ENCODE results near the gene RPN1. TPM values are rescaled to one million over a fixed set of nuclear protein-coding genes. Genes with fewer than 3 reads are reported as not detected.
"Not testable (repeated sequence)": the region's sequence is repeated elsewhere in the genome, so short reads cannot be mapped to it uniquely, and the experiment has no call there.

Gene RPN1
- total RNA-seq, 2 donors from 2014 or later: 126 to 133 TPM

DNA sequence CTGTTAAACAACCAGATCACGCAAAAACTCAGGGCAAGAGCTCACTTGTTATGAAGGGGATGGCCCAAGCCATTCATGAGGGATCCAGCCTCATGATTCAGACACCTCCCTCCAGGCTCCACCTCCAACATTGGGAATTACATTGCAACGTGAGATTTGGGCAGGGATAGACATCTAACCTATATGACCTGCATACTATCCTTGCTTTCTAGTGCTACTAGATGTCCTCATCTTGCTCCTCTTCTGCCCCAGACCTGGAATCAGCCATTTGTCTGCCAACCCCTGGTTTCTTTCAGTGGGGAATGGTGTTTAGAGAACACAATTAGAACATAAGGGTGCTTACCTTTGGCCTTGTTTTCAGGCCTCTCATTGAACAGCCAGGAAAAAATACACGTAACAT, 63.2 kb downstream of the RPN1 start:
- intact Hi-C loops (cut with DNase I): loop anchor here (10.0 kb wide), 2 partner anchors 163 to 293 kb away; no protein-coding TSS in a partner anchor
- ATAC-seq: no peak
- H3K36me3 ChIP-seq (replicated peaks in 1 of 2; ENCODE audit: insufficient read depth in 1 of 2, low read depth in 2 of 2): no peaks in the 10 kb centered on the region
- WGBS, 2 donors: 87 to 92% methylated on average over 3 of the region's 3 CpGs
- no peak for DNase-seq
- H3K27me3 ChIP-seq: no peaks in the 10 kb centered on the region
- H3K4me3 ChIP-seq: no peak overlapping the region
- no peaks in the 10 kb centered on the region for H3K4me1 ChIP-seq
- no peak for TF ChIP-seq CTCF (IDR thresholded peaks at IDR 0.05)
- no peak for TF ChIP-seq POLR2A (IDR thresholded peaks at IDR 0.05)
- H3K9me3 ChIP-seq: no peaks in the 10 kb centered on the region
- H3K27ac ChIP-seq: no peak overlapping the region

GRCh38 chr3:128586932-128587331, 63.7 kb downstream of the RPN1 start:
- WGBS, 2 donors: 84 to 85% methylated on average over 8 of the region's 8 CpGs

DNA sequence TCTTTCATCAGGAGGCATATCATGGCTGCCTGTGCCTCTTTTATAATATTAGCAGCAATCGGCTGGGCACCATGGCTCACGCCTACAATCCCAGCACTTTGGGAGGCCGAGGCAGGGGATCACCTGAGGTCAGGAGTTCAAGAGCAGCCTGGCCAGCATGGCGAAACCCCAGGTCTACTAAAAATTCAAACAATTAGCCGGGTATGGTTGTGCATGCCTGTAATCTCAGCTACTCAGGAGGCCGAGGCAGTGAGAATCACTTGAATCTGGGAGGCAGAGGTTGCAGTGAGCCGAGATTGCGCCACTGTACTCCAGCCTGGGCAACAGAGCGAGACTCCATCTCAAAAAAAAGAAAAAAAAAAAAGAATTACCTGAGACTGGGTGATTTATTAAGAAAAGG, 64.2 kb downstream of the RPN1 start:
- not testable (repeated sequence) for H3K9me3 ChIP-seq; H3K27ac ChIP-seq; H3K36me3 ChIP-seq (replicated peaks in 1 of 2; ENCODE audit: insufficient read depth in 1 of 2, low read depth in 2 of 2); H3K4me1 ChIP-seq; ATAC-seq; H3K27me3 ChIP-seq; H3K4me3 ChIP-seq; DNase-seq
- 79 to 90% methylated on average over 6 to 9 of the region's 9 CpGs for WGBS, 2 donors
- intact Hi-C loops (cut with DNase I): loop anchor here (10.0 kb wide), 2 partner anchors 162 to 292 kb away; no protein-coding TSS in a partner anchor

More at GRCh38 chr3:128586932-128587331, 63.7 kb downstream of the RPN1 start:
- H3K9me3 ChIP-seq; H3K27me3 ChIP-seq; ATAC-seq; H3K36me3 ChIP-seq (replicated peaks in 1 of 2; ENCODE audit: insufficient read depth in 1 of 2, low read depth in 2 of 2); DNase-seq; H3K4me3 ChIP-seq; H3K27ac ChIP-seq; H3K4me1 ChIP-seq: not testable (repeated sequence)
- intact Hi-C loops (cut with DNase I): loop anchor here (10.0 kb wide), 2 partner anchors 162 to 292 kb away; no protein-coding TSS in a partner anchor

GRCh38 chr3:128585974-128586373, 64.6 kb downstream of the RPN1 start:
- no peak overlapping the region for H3K4me3 ChIP-seq
- DNase-seq (no peak), ATAC-seq (no peak)
- no peaks in the 10 kb centered on the region for H3K36me3 ChIP-seq (replicated peaks in 1 of 2; ENCODE audit: insufficient read depth in 1 of 2, low read depth in 2 of 2)
- no peaks in the 10 kb centered on the region for H3K9me3 ChIP-seq
- H3K4me1 ChIP-seq: no peaks in the 10 kb centered on the region
- H3K27ac ChIP-seq: no peak overlapping the region
- no peaks in the 10 kb centered on the region for H3K27me3 ChIP-seq
- 71 to 87% methylated on average over 10 to 11 of the region's 11 CpGs for WGBS, 2 donors
- intact Hi-C loops (cut with DNase I): loop anchor here (10.0 kb wide), 2 partner anchors 161 to 291 kb away; no protein-coding TSS in a partner anchor
- TF ChIP-seq POLR2A (IDR thresholded peaks at IDR 0.05) (no peak), CTCF (IDR thresholded peaks at IDR 0.05) (no peak)

GRCh38 chr3:128585189-128585588, 65.4 kb downstream of the RPN1 start:
- DNase-seq (no peak), ATAC-seq (no peak)
- H3K36me3 ChIP-seq (replicated peaks in 1 of 2; ENCODE audit: insufficient read depth in 1 of 2, low read depth in 2 of 2): no peaks in the 10 kb centered on the region
- no peak overlapping the region for H3K27ac ChIP-seq
- no peaks in the 10 kb centered on the region for H3K9me3 ChIP-seq
- H3K4me1 ChIP-seq: no peaks in the 10 kb centered on the region
- H3K4me3 ChIP-seq: no peak overlapping the region
- no peaks in the 10 kb centered on the region for H3K27me3 ChIP-seq
- intact Hi-C loops (cut with DNase I): loop anchor here (10.0 kb wide), 2 partner anchors 160 to 290 kb away; no protein-coding TSS in a partner anchor
- 57 to 76% methylated on average over 7 of the region's 7 CpGs for WGBS, 2 donors
- TF ChIP-seq CTCF (IDR thresholded peaks at IDR 0.05): no peak

GRCh38 chr3:128584412-128585020, 66.1 kb downstream of the RPN1 start:
- WGBS, 2 donors: 14 to 25% methylated on average over 5 to 13 of the region's 13 CpGs
- H3K27me3 ChIP-seq: no peaks in the 10 kb centered on the region
- intact Hi-C loops (cut with DNase I): loop anchor here (10.0 kb wide), 2 partner anchors 160 to 290 kb away; no protein-coding TSS in a partner anchor
- no peaks in the 10 kb centered on the region for H3K4me1 ChIP-seq
- H3K27ac ChIP-seq: no peak overlapping the region
- H3K4me3 ChIP-seq: no peak overlapping the region
- H3K9me3 ChIP-seq: no peaks in the 10 kb centered on the region
- H3K36me3 ChIP-seq (replicated peaks in 1 of 2; ENCODE audit: insufficient read depth in 1 of 2, low read depth in 2 of 2): no peaks in the 10 kb centered on the region
- DNase-seq (peak; percentile 76 to 89 (median 85)), ATAC-seq (peak; percentile 97)
- TF ChIP-seq POLR2A (IDR thresholded peaks at IDR 0.05) (no peak), CTCF (IDR thresholded peaks at IDR 0.05) (peak; percentile 67 to 94 (median 88))
